IPS-15b (cell line): ENCODE results near the gene ELAVL2.

Source experiments
- H3K27me3 ChIP-seq: one replicate; pipeline ENCODE4 v1.6.1; 2013; ENCODE audit warnings: low read length; ENCODE audit not compliant: control insufficient read depth, insufficient read depth
- H3K36me3 ChIP-seq: one replicate; pipeline ENCODE4 v1.6.1; 2013; ENCODE audit warnings: low read length; ENCODE audit not compliant: control insufficient read depth, insufficient read depth
- H3K4me1 ChIP-seq: one replicate; pipeline ENCODE4 v1.6.1; 2013; ENCODE audit warnings: mild to moderate bottlenecking, low read length; ENCODE audit not compliant: control insufficient read depth, insufficient read depth
- H3K4me3 ChIP-seq: one replicate; pipeline ENCODE4 v1.5.1; 2013; ENCODE audit warnings: low read depth, low read length
- H3K9ac ChIP-seq: one replicate; pipeline ENCODE4 v1.6.1; 2013; ENCODE audit warnings: low read depth, mild to moderate bottlenecking, low read length
- H3K9me3 ChIP-seq: one replicate; pipeline ENCODE4 v1.6.1; 2013; ENCODE audit warnings: mild to moderate bottlenecking, low read length; ENCODE audit not compliant: control insufficient read depth, insufficient read depth

ELAVL2 gene

GRCh38 chr9:23754551-23754950 lies 71.5 kb downstream of the ELAVL2 start:
- Histone ChIP-seq H3K36me3 (no peaks in the 10 kb centered on the region), H3K4me1 (peaks cover 11% of the 10 kb centered on the region), H3K9me3 (no peaks in the 10 kb centered on the region), H3K4me3 (no peak overlapping the region), H3K27me3 (no peaks in the 10 kb centered on the region), H3K9ac (no peak overlapping the region)

- Histone ChIP-seq H3K9me3 (no peaks in the 10 kb centered on the region), H3K27me3 (no peaks in the 10 kb centered on the region), H3K9ac (no peak overlapping the region), H3K4me1 (peaks cover 11% of the 10 kb centered on the region), H3K4me3 (no peak overlapping the region), H3K36me3 (no peaks in the 10 kb centered on the region)
Measured at GRCh38 chr9:23752859-23753258, 73.2 kb downstream of the ELAVL2 start.

DNA sequence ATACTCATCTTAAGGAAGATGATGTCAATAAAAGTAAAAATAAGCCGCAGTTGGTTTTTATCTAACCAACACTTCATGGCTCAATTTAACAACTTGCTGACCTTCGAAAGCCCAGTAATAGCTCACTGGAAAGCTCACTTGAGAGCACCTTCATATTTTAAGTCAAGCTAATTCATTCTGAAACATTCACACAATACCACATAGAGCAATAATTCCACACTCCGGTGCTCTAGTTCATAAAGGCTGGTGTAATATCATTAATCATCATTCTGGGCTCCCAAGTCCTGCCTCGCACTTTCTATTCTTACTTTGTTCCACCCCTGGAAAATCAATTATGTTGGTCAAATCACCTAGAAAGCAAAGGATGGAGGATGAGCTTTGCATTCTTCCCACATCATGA lies 74.4 kb downstream of the ELAVL2 start:
- no peaks in the 10 kb centered on the region for H3K36me3 ChIP-seq
- no peaks in the 10 kb centered on the region for H3K9me3 ChIP-seq
- no peak overlapping the region for H3K4me3 ChIP-seq
- no peaks in the 10 kb centered on the region for H3K27me3 ChIP-seq
- peaks cover 11% of the 10 kb centered on the region for H3K4me1 ChIP-seq
- H3K9ac ChIP-seq, result no peak overlapping the region

DNA sequence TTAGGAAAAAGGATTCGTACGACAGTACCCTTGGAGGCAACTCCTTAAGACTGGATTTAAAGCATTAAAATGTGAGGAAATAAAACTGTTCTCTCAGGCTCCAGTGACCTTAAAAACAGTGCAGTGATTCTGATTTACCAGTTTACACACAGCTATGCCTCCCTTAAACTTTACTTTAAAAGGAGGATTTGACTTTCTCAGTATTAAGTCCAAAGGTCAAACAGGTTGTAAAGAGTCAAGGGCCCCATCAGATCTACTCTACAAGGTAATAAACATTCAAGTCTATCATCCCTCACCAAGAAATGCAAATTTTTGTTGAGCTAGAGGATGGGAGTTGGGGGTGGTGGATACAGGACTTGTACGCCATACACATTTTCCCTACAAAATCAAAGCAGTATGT lies 75.2 kb downstream of the ELAVL2 start:
- Histone ChIP-seq H3K36me3 (no peaks in the 10 kb centered on the region), H3K27me3 (no peaks in the 10 kb centered on the region), H3K4me3 (no peak overlapping the region), H3K9me3 (no peaks in the 10 kb centered on the region), H3K9ac (no peak overlapping the region), H3K4me1 (peaks cover 7% of the 10 kb centered on the region)

DNA sequence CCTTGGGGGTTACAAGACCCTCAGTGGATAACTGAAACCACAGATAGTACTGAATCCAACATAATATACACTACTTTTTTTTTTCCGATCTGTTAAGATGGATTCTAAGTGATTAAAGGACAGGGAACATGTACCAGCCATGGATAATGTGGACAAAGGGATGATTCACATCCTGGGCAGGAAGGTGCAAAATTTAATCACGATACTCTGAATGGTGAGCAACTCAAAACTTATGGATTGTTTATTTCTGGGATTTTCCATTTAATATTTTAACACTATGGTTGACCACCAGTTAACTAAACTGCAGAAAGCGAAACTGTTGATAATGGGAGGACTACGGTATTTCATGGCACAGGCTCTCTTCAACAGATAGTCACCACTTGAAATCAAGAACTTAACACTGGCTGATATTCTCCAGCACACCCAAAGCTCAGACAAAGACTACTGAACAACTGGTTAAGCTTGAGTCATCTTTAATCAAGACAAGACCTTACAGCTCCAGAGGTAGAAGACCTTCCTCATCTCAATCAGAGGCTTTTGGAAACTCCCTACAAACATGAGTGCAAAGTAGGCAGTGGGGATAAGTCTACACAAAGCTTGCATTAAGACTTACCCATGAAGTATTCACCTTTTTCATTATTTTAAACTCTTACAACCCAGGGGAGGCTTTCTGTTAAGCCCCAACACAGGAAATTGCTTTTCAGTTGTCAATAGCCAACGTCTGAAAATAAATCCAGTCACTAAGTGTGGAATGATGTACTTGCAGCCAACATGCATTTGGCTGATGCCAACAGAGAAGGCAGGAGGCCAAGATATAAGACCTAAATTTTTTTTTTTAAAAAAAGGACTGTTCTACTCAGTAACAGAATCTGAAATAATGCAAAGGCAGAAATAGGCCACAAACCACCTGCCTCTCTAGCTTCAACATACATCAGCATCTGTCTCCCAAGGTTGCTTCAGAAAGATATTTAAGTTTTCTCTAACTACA lies 78.7 kb downstream of the ELAVL2 start:
- Histone ChIP-seq H3K4me3 (no peak overlapping the region), H3K27me3 (no peaks in the 10 kb centered on the region), H3K4me1 (peaks cover 4% of the 10 kb centered on the region), H3K9ac (no peak overlapping the region), H3K36me3 (no peaks in the 10 kb centered on the region), H3K9me3 (no peaks in the 10 kb centered on the region)

GRCh38 chr9:23746317-23746716 lies 79.7 kb downstream of the ELAVL2 start:
- Histone ChIP-seq H3K9me3 (no peaks in the 10 kb centered on the region), H3K4me1 (peaks cover 9% of the 10 kb centered on the region), H3K4me3 (no peak overlapping the region), H3K9ac (no peak overlapping the region), H3K36me3 (no peaks in the 10 kb centered on the region), H3K27me3 (no peaks in the 10 kb centered on the region)

DNA sequence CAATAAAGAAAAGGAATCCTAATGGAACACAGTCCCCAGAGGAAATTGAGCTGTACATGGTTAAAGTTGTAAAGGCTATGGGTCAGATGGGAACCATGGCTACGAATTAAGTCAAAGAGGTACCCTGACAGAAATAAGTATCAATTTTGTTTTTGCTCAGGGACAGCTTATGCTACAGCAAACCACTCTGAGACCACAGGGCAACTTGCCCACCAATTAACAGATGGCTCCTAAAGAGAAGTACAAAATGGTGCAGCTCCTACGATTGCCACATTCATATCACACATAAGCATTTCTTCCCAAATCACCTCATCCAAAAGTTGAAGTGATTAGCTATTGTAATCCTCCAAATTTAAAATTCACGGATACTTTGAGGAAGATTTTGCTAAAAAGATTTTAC lies 83.0 kb downstream of the ELAVL2 start:
- no peak overlapping the region for H3K4me3 ChIP-seq
- no peaks in the 10 kb centered on the region for H3K36me3 ChIP-seq

DNA sequence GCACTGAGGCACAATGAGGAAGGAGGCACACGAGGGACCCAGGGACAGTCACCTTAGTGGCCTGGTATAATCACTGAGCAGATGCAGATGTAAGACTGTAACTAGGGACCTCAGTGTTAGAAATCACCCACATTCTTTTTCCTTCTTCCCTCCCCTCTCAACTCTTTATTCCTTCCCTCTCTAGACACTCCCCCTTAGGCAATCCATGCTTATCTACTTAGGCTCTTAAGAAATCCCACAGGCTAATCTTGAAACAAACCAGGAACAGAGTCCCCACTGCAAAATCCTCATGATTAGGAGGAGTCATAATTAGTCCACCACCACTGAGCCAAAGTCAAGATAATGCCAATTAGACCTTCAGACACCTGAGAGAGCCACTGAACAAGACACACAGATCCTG lies 84.7 kb downstream of the ELAVL2 start:
- H3K9me3 ChIP-seq, result no peaks in the 10 kb centered on the region
- H3K9ac ChIP-seq, result no peak overlapping the region
- H3K36me3 ChIP-seq, result no peaks in the 10 kb centered on the region
- H3K4me3 ChIP-seq, result no peak overlapping the region
- peaks cover 36% of the 10 kb centered on the region for H3K4me1 ChIP-seq
- H3K27me3 ChIP-seq, result no peaks in the 10 kb centered on the region

More for the DNA sequence above, 83.0 kb downstream of the ELAVL2 start:
- Histone ChIP-seq H3K27me3 (no peaks in the 10 kb centered on the region), H3K9me3 (no peaks in the 10 kb centered on the region), H3K4me1 (peaks cover 26% of the 10 kb centered on the region), H3K9ac (no peak overlapping the region)

GRCh38 chr9:23740531-23740930 lies 85.5 kb downstream of the ELAVL2 start:
- Histone ChIP-seq H3K27me3 (no peaks in the 10 kb centered on the region), H3K36me3 (no peaks in the 10 kb centered on the region), H3K9ac (no peak overlapping the region), H3K9me3 (no peaks in the 10 kb centered on the region), H3K4me1 (peaks cover 41% of the 10 kb centered on the region), H3K4me3 (no peak overlapping the region)

- H3K36me3 ChIP-seq, result no peaks in the 10 kb centered on the region
- no peak overlapping the region for H3K4me3 ChIP-seq
- H3K9me3 ChIP-seq, result no peaks in the 10 kb centered on the region
- no peak overlapping the region for H3K9ac ChIP-seq
- no peaks in the 10 kb centered on the region for H3K27me3 ChIP-seq
- H3K4me1 ChIP-seq, result peaks cover 41% of the 10 kb centered on the region
Measured at GRCh38 chr9:23739753-23740152, 86.3 kb downstream of the ELAVL2 start.

- H3K36me3 ChIP-seq, result no peaks in the 10 kb centered on the region
- no peaks in the 10 kb centered on the region for H3K9me3 ChIP-seq
- H3K4me1 ChIP-seq, result peaks cover 40% of the 10 kb centered on the region
- H3K9ac ChIP-seq, result no peak overlapping the region
- no peaks in the 10 kb centered on the region for H3K27me3 ChIP-seq
- H3K4me3 ChIP-seq, result no peak overlapping the region
Measured at GRCh38 chr9:23736293-23736692, 89.7 kb downstream of the ELAVL2 start.

DNA sequence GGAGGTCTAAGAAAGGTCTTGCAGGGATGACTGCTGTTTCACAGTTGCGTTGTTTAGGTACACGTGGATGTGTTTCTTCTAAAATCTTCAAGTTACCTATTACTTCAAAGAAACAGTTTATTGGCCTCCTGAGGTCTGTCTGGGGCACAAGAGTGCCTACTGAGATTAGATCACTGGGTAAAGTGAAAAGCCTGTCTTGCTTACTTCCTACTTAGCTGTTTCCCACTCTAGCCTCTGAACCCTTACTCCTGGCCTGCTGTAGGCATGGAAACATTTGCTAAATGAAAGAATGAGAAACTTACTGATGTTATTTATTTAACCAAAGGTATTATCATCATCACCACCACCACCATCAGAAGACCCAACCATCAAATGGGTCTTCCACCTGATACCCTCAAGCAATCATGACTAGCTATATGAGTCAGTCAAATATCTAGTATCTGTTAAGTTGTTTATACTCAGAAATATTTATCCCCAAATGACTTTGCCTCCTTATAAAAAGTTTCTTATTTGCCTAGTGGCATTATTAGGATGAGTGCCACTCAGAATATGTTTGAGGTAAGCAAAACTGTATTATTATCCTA lies 92.5 kb downstream of the ELAVL2 start:
- Histone ChIP-seq H3K36me3 (no peaks in the 10 kb centered on the region), H3K4me3 (no peak overlapping the region), H3K9ac (no peak overlapping the region), H3K9me3 (no peaks in the 10 kb centered on the region), H3K27me3 (no peaks in the 10 kb centered on the region), H3K4me1 (peaks cover 21% of the 10 kb centered on the region)
